ENCODE measurements around the gene ARHGAP8. TPM values are rescaled to one million over a fixed set of nuclear protein-coding genes. Genes with fewer than 3 reads are reported as not detected.
A peak's percentile ranks its signal among the peaks of the same experiment; 100 is the strongest.

The ARHGAP8 gene
- total and polyA plus RNA-seq, 10 of the 15 experiments (the other 5 are each of a cell fraction or from before 2014, with no cell fraction given) = 0.33 TPM; not detected in 9

DNA sequence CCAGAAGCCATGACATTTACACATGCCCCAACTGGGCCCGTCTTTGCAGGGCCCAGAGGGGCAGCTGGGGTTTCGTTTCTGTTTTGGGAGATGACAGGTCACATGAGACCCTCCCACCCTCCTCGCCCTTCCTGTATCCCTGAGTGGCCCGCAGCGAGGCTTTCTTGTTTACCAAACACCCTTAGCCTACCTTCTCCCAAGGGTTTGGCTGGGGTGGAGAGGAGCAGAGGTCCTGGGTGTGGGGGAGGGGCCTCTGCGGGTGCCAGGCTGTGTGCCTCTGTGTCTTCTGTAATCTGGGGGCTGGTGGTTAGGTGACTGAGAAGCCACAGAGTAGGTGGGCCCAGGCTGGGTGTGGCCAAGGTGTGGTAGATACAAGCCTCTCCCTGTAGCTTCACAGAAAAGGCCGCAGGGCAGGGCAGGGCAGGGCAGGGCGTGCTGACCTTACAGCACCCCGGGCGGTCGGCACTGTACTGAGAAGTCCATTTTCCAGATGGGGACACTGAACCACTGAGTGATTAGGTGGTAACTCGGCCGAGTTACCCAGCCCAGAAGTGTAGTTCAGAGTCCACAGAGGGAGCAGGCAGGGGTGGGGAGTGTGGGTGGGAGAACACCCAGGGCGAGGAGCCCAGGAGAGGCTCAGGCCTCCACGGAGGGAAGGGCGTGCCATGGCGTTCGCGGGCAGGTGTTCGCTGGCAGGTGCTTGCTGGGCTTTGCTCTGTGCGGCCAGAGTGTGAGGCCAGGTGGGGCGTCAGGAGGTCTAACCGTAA lies 41.7 kb upstream of the ARHGAP8 start:
- no peak overlapping the region for H3K27ac ChIP-seq (ENCODE audit: control insufficient read depth, insufficient read depth)
- no peaks in the 10 kb centered on the region for H4K20me1 ChIP-seq (ENCODE audit: control insufficient read depth, insufficient read depth)
- in situ Hi-C loops (cut with MboI) = no loop called here
- intact Hi-C loops (cut with micrococcal nuclease; ENCODE audit: unreplicated experiment) = no loop called here
- no peak overlapping the region for H3K9ac ChIP-seq (ENCODE audit: control insufficient read depth, insufficient read depth, low read length)
- ChIA-PET RAD21 (ENCODE audit: unreplicated experiment) (no interaction called here), CTCF (no interaction called here), SMC1A (ENCODE audit: uncharacterized antibody, unreplicated experiment) (no interaction called here), POLR2A (no interaction called here)
- WGBS (ENCODE audit: insufficient coverage, insufficient replicate concordance, low lambda C conversion rate, missing lambda C conversion rate) = 34% methylated on average over 18 of the region's 23 CpGs
- no TSS peak for BruUV-seq (replicated peaks)
- H3K36me3 ChIP-seq (ENCODE audit: control insufficient read depth in 2 of 2, insufficient read depth in 2 of 2, low read length in 1 of 2) = no peaks in the 10 kb centered on the region
- ATAC-seq (peak; percentile 82), DNase-seq (ENCODE audit: low read depth, low spot score) (no peak), FAIRE-seq (no peak)
- H2AFZ ChIP-seq (ENCODE audit: control insufficient read depth, low read depth, low read length) = peak overlapping the region; percentile 8; the same call in 1 of the 2 replicates
- H3K9me3 ChIP-seq (replicated peaks; ENCODE audit: control insufficient read depth, insufficient read depth, low read length) = no peaks in the 10 kb centered on the region
- no peaks in the 10 kb centered on the region for H3K79me2 ChIP-seq (ENCODE audit: control insufficient read depth, insufficient read depth, low read length)
- no peak overlapping the region for H3K4me3 ChIP-seq
- H3K4me1 ChIP-seq (ENCODE audit: control insufficient read depth, insufficient read depth, low read length) = peaks cover 8% of the 10 kb centered on the region; the same call in 1 of the 2 replicates
- peak overlapping the region; percentile 60; the same call in 1 of the 2 replicates for H3K4me2 ChIP-seq (ENCODE audit: control insufficient read depth, insufficient read depth)
- H3K27me3 ChIP-seq (replicated peaks in 1 of 2; ENCODE audit: control insufficient read depth in 2 of 2, insufficient read depth in 2 of 2, low read length in 1 of 2) = no peaks in the 10 kb centered on the region
- TF ChIP-seq KAT2A (conservative IDR thresholded peaks at IDR 0.05; ENCODE audit: control insufficient read depth, low read depth, low read length) = no peak
- TF ChIP-seq NR2F1 (conservative IDR thresholded peaks at IDR 0.05) = peak; percentile 41; the same call in 1 of the 2 replicates
- TF ChIP-seq FOS (IDR thresholded peaks at IDR 0.05; ENCODE audit: borderline replicate concordance, extremely low read depth, insufficient read length) = no peak
- no peak for TF ChIP-seq BCL11A (IDR thresholded peaks at IDR 0.05; ENCODE audit: low read depth, low read length)
- TF ChIP-seq HDAC2 (IDR thresholded peaks at IDR 0.05) = no peak
- TF ChIP-seq IKZF2 (IDR thresholded peaks at IDR 0.05) = 0 out of 4 replicates have a peak, but pooled peaks of 1 of the 2 experiments have one; percentile 9
- TF ChIP-seq EP300 (IDR thresholded peaks at IDR 0.05; ENCODE audit: borderline replicate concordance in 1 of 2, control insufficient read depth in 1 of 2, low read depth in 2 of 2, low read length in 2 of 2) = no peak
- peak in 1 of 2 experiments; percentile 42; a peak in 1 of 4 replicates for TF ChIP-seq BHLHE40 (IDR thresholded peaks at IDR 0.05; ENCODE audit: borderline replicate concordance in 1 of 2, low read depth in 2 of 2, low read length in 1 of 2)
- TF ChIP-seq E2F8 (IDR thresholded peaks at IDR 0.05; ENCODE audit: low read depth, partially characterized antibody) = no peak
- no peak for TF ChIP-seq PML (IDR thresholded peaks at IDR 0.05; ENCODE audit: low read length)
- no peak for TF ChIP-seq STAT1 (conservative IDR thresholded peaks at IDR 0.05)
- no peak for TF ChIP-seq ZNF24 (IDR thresholded peaks at IDR 0.05)
- no peak for TF ChIP-seq NR2C2 (IDR thresholded peaks at IDR 0.05; ENCODE audit: borderline replicate concordance, control insufficient read depth, insufficient read length, low read depth)
- TF ChIP-seq ATF2 (IDR thresholded peaks at IDR 0.05; ENCODE audit: low read length) = no peak
- no peak for TF ChIP-seq BMI1 (IDR thresholded peaks at IDR 0.05; ENCODE audit: borderline replicate concordance)
- TF ChIP-seq ZZZ3 (IDR thresholded peaks at IDR 0.05; ENCODE audit: control insufficient read depth, insufficient read length, low read depth) = no peak
- TF ChIP-seq CBFB (IDR thresholded peaks at IDR 0.05; ENCODE audit: low read depth) = no peak
- TF ChIP-seq IRF4 (IDR thresholded peaks at IDR 0.05; ENCODE audit: low read depth, low read length) = no peak
- TF ChIP-seq, protein P1, sequence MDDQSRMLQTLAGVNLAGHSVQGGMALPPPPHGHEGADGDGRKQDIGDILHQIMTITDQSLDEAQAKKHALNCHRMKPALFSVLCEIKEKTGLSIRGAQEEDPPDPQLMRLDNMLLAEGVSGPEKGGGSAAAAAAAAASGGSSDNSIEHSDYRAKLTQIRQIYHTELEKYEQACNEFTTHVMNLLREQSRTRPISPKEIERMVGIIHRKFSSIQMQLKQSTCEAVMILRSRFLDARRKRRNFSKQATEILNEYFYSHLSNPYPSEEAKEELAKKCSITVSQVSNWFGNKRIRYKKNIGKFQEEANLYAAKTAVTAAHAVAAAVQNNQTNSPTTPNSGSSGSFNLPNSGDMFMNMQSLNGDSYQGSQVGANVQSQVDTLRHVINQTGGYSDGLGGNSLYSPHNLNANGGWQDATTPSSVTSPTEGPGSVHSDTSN (IDR thresholded peaks at IDR 0.05; ENCODE audit: insufficient replicate concordance, low read depth, low read length) = no peak

Measured in GM12878 (cell line).